CD4-positive, alpha-beta T cell (primary cell): ENCODE measurements around the gene ELOB. TPM values are rescaled to one million over a fixed set of nuclear protein-coding genes. Genes with fewer than 3 reads are reported as not detected.

Source experiments
- ATAC-seq: fragments of 200-7000 bp; cut with Tn5 transposase; one replicate; pipeline ENCODE4 v1.10.0; 2022; ENCODE audit warnings: mild to moderate bottlenecking; ENCODE audit not compliant: poor library complexity
- CTCF ChIA-PET: fragments of 350-600 bp; sonication (Branson Sonifier 250); formaldehyde crosslinking; loops from one replicate; lab custom pipeline; 2021; ENCODE audit warnings: antibody characterized with exemption, inconsistent platforms; lab: Charles Lee
- POLR2A ChIA-PET: fragments of 350-600 bp; sonication (Branson Sonifier 250); formaldehyde crosslinking; loops from one replicate; lab custom pipeline; 2021; ENCODE audit warnings: antibody characterized with exemption, inconsistent platforms; lab: Charles Lee
- DNase-seq, 14 experiments: peaks; one replicate each; pipeline ENCODE4 v3.0.0-alpha.2; 2013 to 2020; ENCODE audit warnings: mixed read lengths in 2 of 14
- H3K27ac ChIP-seq, 2 donors: one replicate each; pipeline versions ENCODE4 v1.5.1 to v1.7.0; 2013; ENCODE audit warnings: low read length in 2 of 2, low read depth in 1 of 2, mild to moderate bottlenecking in 1 of 2
- H3K27me3 ChIP-seq, 2 experiments: 1 replicate in 1 of 2; 2 replicates in 1 of 2; pipeline versions ENCODE4 v1.6.1 to v1.7.0; 2013; ENCODE audit warnings: low read length in 2 of 2, control low read depth in 1 of 2, mild to moderate bottlenecking in 1 of 2, moderate library complexity in 1 of 2; ENCODE audit not compliant: insufficient read depth in 2 of 2, control insufficient read depth in 1 of 2
- H3K36me3 ChIP-seq: one replicate; pipeline ENCODE4 v1.6.1; 2013; ENCODE audit warnings: low read length, control low read depth; ENCODE audit not compliant: insufficient read depth
- H3K4me1 ChIP-seq: one replicate; pipeline ENCODE4 v1.6.1; 2013; ENCODE audit warnings: low read length, control low read depth; ENCODE audit not compliant: insufficient read depth
- H3K4me3 ChIP-seq: one replicate; pipeline ENCODE4 v1.5.1; 2013; ENCODE audit warnings: mild to moderate bottlenecking, low read length, moderate library complexity
- H3K9me3 ChIP-seq, 2 experiments: 1 replicate in 1 of 2; 2 replicates in 1 of 2; pipeline versions ENCODE4 v1.6.1 to v1.7.0; 2013; ENCODE audit warnings: low read length in 2 of 2, mild to moderate bottlenecking in 2 of 2, control low read depth in 1 of 2, moderate library complexity in 1 of 2; ENCODE audit not compliant: control insufficient read depth in 1 of 2, insufficient read depth in 1 of 2
- H3K27ac Mint-ChIP-seq: one replicate; pipeline ENCODE4 v1.8.0; 2020; ENCODE audit warnings: mixed read lengths
- H3K27me3 Mint-ChIP-seq: one replicate; pipeline ENCODE4 v1.8.0; 2021; ENCODE audit warnings: mixed read lengths
- H3K36me3 Mint-ChIP-seq: one replicate; pipeline ENCODE4 v1.8.0; 2021; ENCODE audit warnings: low read depth, mixed read lengths
- H3K4me1 Mint-ChIP-seq: one replicate; pipeline ENCODE4 v1.8.0; 2021; ENCODE audit warnings: low read depth, mixed read lengths
- H3K4me3 Mint-ChIP-seq: one replicate; pipeline ENCODE4 v1.8.0; 2020; ENCODE audit warnings: mild to moderate bottlenecking, mixed read lengths
- H3K9me3 Mint-ChIP-seq: one replicate; pipeline ENCODE4 v1.8.0; 2020; ENCODE audit warnings: mixed read lengths
- CTCF ChIP-seq: fragments of 200-600 bp; IDR thresholded peaks from one replicate; pipeline ENCODE4 v1.8.0; 2022; ENCODE audit warnings: antibody characterized with exemption, mild to moderate bottlenecking
- intact Hi-C, 2 experiments: fragments of 100-400 bp; cut with DNase I in 1 of 2; cut with micrococcal nuclease in 1 of 2; formaldehyde crosslinking; loops; one replicate each; pipeline versions ENCODE4 v1.15.1 to v1.9.0; 2023 to 2025; cut with DNase I, micrococcal nuclease
- total RNA-seq, 174 experiments: library from RNA in 2 of 174; stranded (reverse) in 2 of 174; gene quantifications; one replicate each; pipeline ENCODE4 v1.2.3 and lab custom pipeline; 2021 to 2026

The ELOB gene
- total RNA-seq, 2 experiments from 2014 or later, result 102 to 103 TPM

DNA sequence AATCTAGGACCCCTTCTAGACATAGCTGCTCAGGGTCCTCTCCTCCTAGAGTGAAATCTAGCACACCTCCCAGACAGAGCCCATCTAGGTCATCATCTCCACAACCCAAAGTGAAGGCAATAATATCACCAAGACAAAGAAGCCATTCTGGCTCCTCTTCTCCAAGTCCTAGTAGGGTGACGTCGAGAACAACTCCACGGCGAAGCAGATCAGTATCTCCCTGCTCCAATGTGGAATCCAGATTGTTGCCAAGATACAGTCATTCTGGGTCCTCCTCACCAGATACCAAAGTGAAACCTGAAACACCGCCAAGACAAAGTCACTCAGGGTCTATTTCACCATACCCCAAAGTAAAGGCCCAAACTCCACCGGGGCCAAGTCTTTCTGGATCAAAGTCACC lies 13.9 kb downstream of the ELOB start:
- no peak overlapping the region for H3K27ac ChIP-seq

GRCh38 chr16:2762711-2763110 lies 14.4 kb downstream of the ELOB start:
- ChIA-PET POLR2A (interaction anchor here (1.2 to 2.7 kb wide), 2 partner anchors 10 to 15 kb away, joined by 4 to 11 read pairs; partner anchors contain the start of genes ELOB and SRRM2), CTCF (interaction anchor here (0.5 kb wide), 1 partner anchor 26 kb away, joined by 3 read pairs; no protein-coding TSS in a partner anchor)
- peaks cover 37% of the 10 kb centered on the region for H3K4me1 Mint-ChIP-seq
- no peak overlapping the region for H3K4me3 Mint-ChIP-seq
- intact Hi-C loops, result no loop called here
- no peaks in the 10 kb centered on the region for H3K27me3 Mint-ChIP-seq
- ATAC-seq, result peak; percentile 10
- H3K27ac ChIP-seq, result no peak overlapping the region
- H3K27me3 ChIP-seq, result no peaks in the 10 kb centered on the region
- H3K9me3 Mint-ChIP-seq, result no peaks in the 10 kb centered on the region
- peak overlapping the region; percentile 38 for H3K27ac Mint-ChIP-seq
- peaks cover 99% of the 10 kb centered on the region for H3K36me3 Mint-ChIP-seq
- DNase-seq, result no peak
- peaks cover 100% of the 10 kb centered on the region for H3K36me3 ChIP-seq
- no peak overlapping the region for H3K4me3 ChIP-seq
- no peak for TF ChIP-seq CTCF
- no peaks in the 10 kb centered on the region for H3K9me3 ChIP-seq
- H3K4me1 ChIP-seq, result peaks cover 4% of the 10 kb centered on the region

More for the DNA sequence above, 13.9 kb downstream of the ELOB start:
- no peak for TF ChIP-seq CTCF
- peaks cover 4% of the 10 kb centered on the region for H3K4me1 ChIP-seq
- POLR2A ChIA-PET, result interaction anchor here (2.7 kb wide), 1 partner anchor 14 kb away, joined by 11 read pairs; the partner anchor contains the start of gene ELOB
- Mint-ChIP-seq H3K4me3 (no peak overlapping the region), H3K4me1 (peaks cover 35% of the 10 kb centered on the region), H3K9me3 (no peaks in the 10 kb centered on the region), H3K27me3 (no peaks in the 10 kb centered on the region), H3K27ac (peak overlapping the region; percentile 38), H3K36me3 (peaks cover 99% of the 10 kb centered on the region)
- H3K9me3 ChIP-seq, result no peaks in the 10 kb centered on the region
- ATAC-seq (peak; percentile 17), DNase-seq (no peak)
- H3K4me3 ChIP-seq, result no peak overlapping the region
- intact Hi-C loops, result no loop called here
- no peaks in the 10 kb centered on the region for H3K27me3 ChIP-seq
- H3K36me3 ChIP-seq, result peaks cover 100% of the 10 kb centered on the region
- CTCF ChIA-PET, result no interaction called here

- no peaks in the 10 kb centered on the region for H3K9me3 ChIP-seq
- no peak for DNase-seq
- no peak for TF ChIP-seq CTCF
- H3K9me3 Mint-ChIP-seq, result no peaks in the 10 kb centered on the region
- peaks cover 100% of the 10 kb centered on the region for H3K36me3 Mint-ChIP-seq
- H3K4me1 ChIP-seq, result peaks cover 6% of the 10 kb centered on the region
- POLR2A ChIA-PET, result interaction anchor here (1.2 to 2.7 kb wide), 2 partner anchors 10 to 16 kb away, joined by 4 to 11 read pairs; partner anchors contain the start of genes ELOB and SRRM2
- no peaks in the 10 kb centered on the region for H3K27me3 Mint-ChIP-seq
- no peaks in the 10 kb centered on the region for H3K27me3 ChIP-seq
- peak overlapping the region; percentile 36 for H3K4me3 Mint-ChIP-seq
- no peak overlapping the region for H3K4me3 ChIP-seq
- H3K4me1 Mint-ChIP-seq, result peaks cover 43% of the 10 kb centered on the region
- CTCF ChIA-PET, result no interaction called here
- intact Hi-C loops, result no loop called here
- no peak overlapping the region for H3K27ac ChIP-seq
- peaks cover 100% of the 10 kb centered on the region for H3K36me3 ChIP-seq
- ATAC-seq, result peak; percentile 11
- H3K27ac Mint-ChIP-seq, result peak overlapping the region; percentile 38
These were observed 15.0 kb downstream of the ELOB start for GRCh38 chr16:2761886-2762583.
